Activated CD4-positive, alpha-beta memory T cell treated with anti-CD3 and anti-CD28 coated beads for 36 hours (primary cell): ENCODE measurements around the gene PRKCI. TPM values are rescaled to one million over a fixed set of nuclear protein-coding genes. Genes with fewer than 3 reads are reported as not detected.
A peak's percentile ranks its signal among the peaks of the same experiment; 100 is the strongest.
"Not testable (repeated sequence)": the region's sequence is repeated elsewhere in the genome, so short reads cannot be mapped to it uniquely, and the experiment has no call there.

Experiments used
- CTCF ChIA-PET: fragments of 350-600 bp; sonication (Branson Sonifier 250); formaldehyde crosslinking; loops from one replicate; lab custom pipeline; 2021; ENCODE audit warnings: antibody characterized with exemption, inconsistent platforms; lab: Charles Lee
- POLR2A ChIA-PET: fragments of 350-600 bp; sonication (Branson Sonifier 250); formaldehyde crosslinking; loops from one replicate; lab custom pipeline; 2021; ENCODE audit warnings: antibody characterized with exemption; lab: Charles Lee
- DNase-seq: peaks from one replicate; pipeline ENCODE4 v3.0.0-alpha.2; 2020
- H3K27ac Mint-ChIP-seq: one replicate; pipeline ENCODE4 v1.8.0; 2021; ENCODE audit warnings: mixed read lengths
- H3K27me3 Mint-ChIP-seq: one replicate; pipeline ENCODE4 v1.8.0; 2021; ENCODE audit warnings: mixed read lengths
- H3K36me3 Mint-ChIP-seq: one replicate; pipeline ENCODE4 v1.8.0; 2021; ENCODE audit warnings: mixed read lengths
- H3K4me1 Mint-ChIP-seq: one replicate; pipeline ENCODE4 v1.8.0; 2021; ENCODE audit warnings: low read depth, mixed read lengths
- H3K4me3 Mint-ChIP-seq: one replicate; pipeline ENCODE4 v1.8.0; 2021; ENCODE audit warnings: mild to moderate bottlenecking, mixed read lengths
- H3K9me3 Mint-ChIP-seq: one replicate; pipeline ENCODE4 v1.8.0; 2021; ENCODE audit warnings: mixed read lengths
- intact Hi-C: fragments of 100-400 bp; cut with micrococcal nuclease; formaldehyde crosslinking; loops from one replicate; pipeline ENCODE4 v1.15.1; 2023
- total RNA-seq, 2 experiments: library from RNA; stranded (reverse); gene quantifications; one replicate each; pipeline ENCODE4 v1.2.3, GENCODE V29; 2021

The PRKCI gene
- total RNA-seq, 2 experiments from 2014 or later = 27.0 to 27.6 TPM

DNA sequence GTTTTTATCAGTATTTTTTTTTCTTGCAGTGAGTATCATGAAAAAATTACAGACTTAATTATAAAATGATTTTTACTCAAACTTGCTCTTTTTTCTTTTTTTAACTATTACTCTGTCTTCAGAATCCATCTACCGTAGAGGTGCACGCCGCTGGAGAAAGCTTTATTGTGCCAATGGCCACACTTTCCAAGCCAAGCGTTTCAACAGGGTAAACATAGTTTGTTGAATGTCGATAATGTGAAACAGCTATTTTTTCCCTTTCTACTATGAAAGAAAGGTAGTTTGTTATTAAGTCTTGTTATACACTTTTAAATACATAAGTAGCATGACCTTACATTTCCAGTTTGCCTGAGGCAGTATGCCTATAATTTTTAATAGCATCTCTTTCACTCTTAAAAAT, 45.6 kb downstream of the PRKCI start:
- peaks cover 16% of the 10 kb centered on the region for H3K36me3 Mint-ChIP-seq
- CTCF ChIA-PET = no interaction called here
- no peak overlapping the region for H3K27ac Mint-ChIP-seq
- no peaks in the 10 kb centered on the region for H3K27me3 Mint-ChIP-seq
- H3K4me1 Mint-ChIP-seq = no peaks in the 10 kb centered on the region
- H3K4me3 Mint-ChIP-seq = no peak overlapping the region
- H3K9me3 Mint-ChIP-seq = no peaks in the 10 kb centered on the region
- no peak for DNase-seq
- intact Hi-C loops = no loop called here
- POLR2A ChIA-PET = no interaction called here

DNA sequence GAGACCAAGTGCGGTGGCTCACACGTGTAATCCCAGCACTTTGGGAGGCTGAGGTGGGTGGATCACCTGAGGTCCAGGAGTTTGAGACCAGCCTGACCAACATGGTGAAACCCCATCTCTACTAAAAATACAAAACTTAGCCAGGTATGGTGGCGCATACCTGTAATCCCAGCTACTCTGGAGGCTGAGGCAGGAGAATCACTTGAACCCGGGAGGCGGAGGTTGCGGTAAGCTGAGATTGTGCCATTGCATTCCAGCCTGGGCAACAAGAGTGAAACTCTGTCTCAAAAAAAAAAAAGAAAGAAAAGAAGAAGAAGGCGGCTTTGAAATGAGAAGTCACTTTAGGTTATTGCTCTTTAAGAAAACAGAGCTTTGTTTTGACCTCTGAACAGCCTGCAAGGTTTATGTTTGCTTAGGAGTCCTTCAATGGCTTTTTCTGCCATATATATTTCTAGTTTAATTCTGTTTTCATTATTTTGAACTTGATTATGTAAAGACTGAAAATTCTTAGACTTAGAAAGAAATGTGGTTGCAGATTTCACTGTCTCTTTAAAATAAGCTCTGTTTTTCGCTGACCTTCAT, 47.5 kb downstream of the PRKCI start:
- POLR2A ChIA-PET, H3K27ac Mint-ChIP-seq, H3K9me3 Mint-ChIP-seq, H3K27me3 Mint-ChIP-seq, DNase-seq, H3K4me3 Mint-ChIP-seq, H3K4me1 Mint-ChIP-seq: not testable (repeated sequence)
- peaks cover 16% of the 10 kb centered on the region for H3K36me3 Mint-ChIP-seq
- CTCF ChIA-PET = interaction anchor here (1.2 kb wide), 1 partner anchor 114 kb away, joined by 5 read pairs; no protein-coding TSS in a partner anchor
- intact Hi-C loops = loop anchor here (10.0 kb wide), 1 partner anchor 85 kb away; the partner anchor contains the start of gene PHC3

- no peak overlapping the region for H3K27ac Mint-ChIP-seq
- no peak overlapping the region for H3K4me3 Mint-ChIP-seq
- H3K27me3 Mint-ChIP-seq = no peaks in the 10 kb centered on the region
- CTCF ChIA-PET = interaction anchor here (1.2 to 1.5 kb wide), 2 partner anchors 114 to 143 kb away, joined by 3 to 5 read pairs; no protein-coding TSS in a partner anchor
- DNase-seq = no peak
- intact Hi-C loops = loop anchor here (10.0 kb wide), 1 partner anchor 86 kb away; the partner anchor contains the start of gene PHC3
- peaks cover 6% of the 10 kb centered on the region for H3K4me1 Mint-ChIP-seq
- POLR2A ChIA-PET = no interaction called here
- H3K36me3 Mint-ChIP-seq = peaks cover 17% of the 10 kb centered on the region
- H3K9me3 Mint-ChIP-seq = no peaks in the 10 kb centered on the region
Measured at GRCh38 chr3:170270282-170270881, 48.2 kb downstream of the PRKCI start.

DNA sequence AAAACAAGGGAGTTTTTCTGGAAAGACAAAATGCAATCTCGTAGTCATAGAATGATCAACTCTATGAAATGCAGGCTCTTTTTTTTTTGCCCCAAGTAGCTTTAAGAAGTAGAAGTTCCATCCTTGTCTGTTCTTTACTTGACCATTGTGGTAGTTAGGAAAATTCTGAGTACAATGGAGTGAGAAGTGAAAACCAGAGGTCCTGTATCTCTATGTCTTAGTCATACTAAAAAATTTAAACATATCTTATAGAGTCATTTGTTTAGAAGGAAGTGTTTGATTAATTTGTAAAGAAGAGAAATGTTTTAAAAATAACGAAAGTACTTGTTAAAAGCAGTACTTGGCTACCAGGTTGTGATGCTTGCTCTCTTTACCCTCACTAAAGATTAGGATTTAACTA, 52.4 kb downstream of the PRKCI start:
- POLR2A ChIA-PET = interaction anchor here (1.4 kb wide), 1 partner anchor 13 kb away, joined by 3 read pairs; no protein-coding TSS in a partner anchor
- intact Hi-C loops = loop anchor here (2.0 to 10.0 kb wide), 2 partner anchors 18 to 90 kb away; partner anchors contain the start of gene PHC3
- CTCF ChIA-PET = interaction anchor here (0.6 to 1.2 kb wide), 2 partner anchors 85 to 147 kb away, joined by 3 read pairs; no protein-coding TSS in a partner anchor
- no peaks in the 10 kb centered on the region for H3K27me3 Mint-ChIP-seq
- no peak overlapping the region for H3K4me3 Mint-ChIP-seq
- no peak for DNase-seq
- peaks cover 34% of the 10 kb centered on the region for H3K36me3 Mint-ChIP-seq
- H3K4me1 Mint-ChIP-seq = peaks cover 24% of the 10 kb centered on the region
- no peaks in the 10 kb centered on the region for H3K9me3 Mint-ChIP-seq
- H3K27ac Mint-ChIP-seq = no peak overlapping the region

- peaks cover 38% of the 10 kb centered on the region for H3K36me3 Mint-ChIP-seq
- H3K4me3 Mint-ChIP-seq = no peak overlapping the region
- no peaks in the 10 kb centered on the region for H3K27me3 Mint-ChIP-seq
- ChIA-PET POLR2A (no interaction called here), CTCF (no interaction called here)
- peaks cover 24% of the 10 kb centered on the region for H3K4me1 Mint-ChIP-seq
- DNase-seq = no peak
- H3K27ac Mint-ChIP-seq = no peak overlapping the region
- intact Hi-C loops = loop anchor here (2.0 to 10.0 kb wide), 2 partner anchors 19 to 91 kb away; partner anchors contain the start of gene PHC3
- no peaks in the 10 kb centered on the region for H3K9me3 Mint-ChIP-seq
Measured at GRCh38 chr3:170275832-170276231, 53.6 kb downstream of the PRKCI start.

- Mint-ChIP-seq H3K4me3 (peak overlapping the region; percentile 62), H3K27ac (peak overlapping the region; percentile 62), H3K4me1 (peaks cover 24% of the 10 kb centered on the region), H3K36me3 (peaks cover 36% of the 10 kb centered on the region)
- DNase-seq, H3K27me3 Mint-ChIP-seq, H3K9me3 Mint-ChIP-seq, POLR2A ChIA-PET, CTCF ChIA-PET: not testable (repeated sequence)
- intact Hi-C loops = loop anchor here (10.0 kb wide), 1 partner anchor 93 kb away; the partner anchor contains the start of gene PHC3
Measured at GRCh38 chr3:170277311-170277710, 55.1 kb downstream of the PRKCI start.

GRCh38 chr3:170277833-170278580, 55.8 kb downstream of the PRKCI start:
- Mint-ChIP-seq H3K4me1 (peaks cover 24% of the 10 kb centered on the region), H3K27ac (peak overlapping the region; percentile 53), H3K4me3 (peak overlapping the region; percentile 62), H3K36me3 (peaks cover 33% of the 10 kb centered on the region), H3K9me3 (no peaks in the 10 kb centered on the region), H3K27me3 (no peaks in the 10 kb centered on the region)
- ChIA-PET POLR2A (interaction anchor here (1.0 kb wide), 1 partner anchor 80 kb away, joined by 3 read pairs; the partner anchor contains the start of gene SKIL), CTCF (no interaction called here)
- intact Hi-C loops = loop anchor here (10.0 kb wide), 1 partner anchor 93 kb away; the partner anchor contains the start of gene PHC3
- no peak for DNase-seq

GRCh38 chr3:170278627-170279026, 56.4 kb downstream of the PRKCI start:
- ChIA-PET POLR2A (interaction anchor here (1.0 kb wide), 1 partner anchor 79 kb away, joined by 3 read pairs; the partner anchor contains the start of gene SKIL), CTCF (no interaction called here)
- intact Hi-C loops = loop anchor here (10.0 kb wide), 1 partner anchor 94 kb away; the partner anchor contains the start of gene PHC3
- peaks cover 35% of the 10 kb centered on the region for H3K36me3 Mint-ChIP-seq
- H3K4me3 Mint-ChIP-seq = no peak overlapping the region
- H3K4me1 Mint-ChIP-seq = peaks cover 24% of the 10 kb centered on the region
- no peaks in the 10 kb centered on the region for H3K9me3 Mint-ChIP-seq
- DNase-seq = no peak
- no peaks in the 10 kb centered on the region for H3K27me3 Mint-ChIP-seq
- no peak overlapping the region for H3K27ac Mint-ChIP-seq

DNA sequence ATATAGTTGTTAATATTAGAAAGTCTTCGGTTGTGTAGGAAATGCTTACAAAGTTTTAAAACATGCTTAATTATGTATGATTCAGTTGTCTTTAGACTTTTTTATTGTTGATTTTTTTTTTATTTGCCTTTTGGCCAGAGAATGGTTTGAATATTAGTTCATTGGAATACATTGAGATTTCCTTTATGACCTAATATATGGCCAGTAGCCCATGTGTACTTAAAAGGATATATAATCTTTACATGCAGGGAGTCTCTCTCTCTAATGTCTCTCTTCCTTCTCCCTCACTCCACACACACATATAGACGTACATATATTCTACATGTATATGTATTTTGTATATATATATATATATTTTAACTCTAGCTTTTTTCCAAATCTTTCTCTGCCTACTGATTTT, 68.0 kb downstream of the PRKCI start:
- Mint-ChIP-seq H3K4me3 (no peak overlapping the region), H3K27ac (no peak overlapping the region), H3K27me3 (no peaks in the 10 kb centered on the region), H3K4me1 (no peaks in the 10 kb centered on the region), H3K36me3 (peaks cover 9% of the 10 kb centered on the region), H3K9me3 (no peaks in the 10 kb centered on the region)
- CTCF ChIA-PET = no interaction called here
- POLR2A ChIA-PET = no interaction called here
- intact Hi-C loops = no loop called here
- DNase-seq = no peak

- ChIA-PET CTCF (interaction anchor here (0.9 kb wide), 1 partner anchor 111 kb away, joined by 6 read pairs; no protein-coding TSS in a partner anchor), POLR2A (no interaction called here)
- Mint-ChIP-seq H3K4me3 (no peak overlapping the region), H3K36me3 (peaks cover 11% of the 10 kb centered on the region), H3K4me1 (no peaks in the 10 kb centered on the region), H3K27me3 (no peaks in the 10 kb centered on the region), H3K27ac (no peak overlapping the region), H3K9me3 (no peaks in the 10 kb centered on the region)
- no peak for DNase-seq
- intact Hi-C loops = no loop called here
Measured at GRCh38 chr3:170295586-170295985, 73.4 kb downstream of the PRKCI start.

- ChIA-PET POLR2A (no interaction called here), CTCF (no interaction called here)
- Mint-ChIP-seq H3K4me3 (no peak overlapping the region), H3K27ac (no peak overlapping the region), H3K9me3 (no peaks in the 10 kb centered on the region), H3K4me1 (no peaks in the 10 kb centered on the region), H3K27me3 (no peaks in the 10 kb centered on the region), H3K36me3 (peaks cover 11% of the 10 kb centered on the region)
- no peak for DNase-seq
- intact Hi-C loops = no loop called here
Measured at GRCh38 chr3:170296703-170297102, 74.5 kb downstream of the PRKCI start.

GRCh38 chr3:170301405-170301804, 79.2 kb downstream of the PRKCI start:
- CTCF ChIA-PET = interaction anchor here (0.6 kb wide), 1 partner anchor 72 kb away, joined by 5 read pairs; no protein-coding TSS in a partner anchor
- no peaks in the 10 kb centered on the region for H3K9me3 Mint-ChIP-seq
- POLR2A ChIA-PET = no interaction called here

More at GRCh38 chr3:170301405-170301804, 79.2 kb downstream of the PRKCI start:
- peaks cover 12% of the 10 kb centered on the region for H3K36me3 Mint-ChIP-seq
- H3K4me1 Mint-ChIP-seq = no peaks in the 10 kb centered on the region
- H3K27me3 Mint-ChIP-seq = no peaks in the 10 kb centered on the region
- no peak overlapping the region for H3K27ac Mint-ChIP-seq
- H3K4me3 Mint-ChIP-seq = no peak overlapping the region
- intact Hi-C loops = no loop called here
- DNase-seq = no peak
